A549 (cell line): ENCODE data around the gene CKS2.

ENCODE experiments used
- CTCF ChIP-seq: fragments of >200 bp; sonication (Bioruptor Twin); formaldehyde crosslinking; IDR thresholded peaks from 3 replicates; pipeline ENCODE4 v1.5.1; 2016
- RAD21 ChIP-seq, 2 experiments: fragments of >200 bp in 1 of 2; sonication (Bioruptor Twin) in 1 of 2; formaldehyde crosslinking in 1 of 2; IDR thresholded peaks in 1 of 2; conservative IDR thresholded peaks in 1 of 2; 2 replicates in 1 of 2; 3 replicates in 1 of 2; pipeline ENCODE4 v1.6.1; 2012 to 2018; ENCODE audit warnings: inconsistent platforms in 1 of 2
- TF ChIP-seq, protein P1 (sequence below): IDR thresholded peaks from 2 replicates; pipeline ENCODE4 v1.6.1; 2012
- TF ChIP-seq, protein P2 (sequence below): fragments of 200-600 bp; sonication (generic); IDR thresholded peaks from 2 replicates; pipeline ENCODE4 v1.6.1; 2016; ENCODE audit warnings: antibody characterized with exemption, mild to moderate bottlenecking, moderate library complexity

DNA sequence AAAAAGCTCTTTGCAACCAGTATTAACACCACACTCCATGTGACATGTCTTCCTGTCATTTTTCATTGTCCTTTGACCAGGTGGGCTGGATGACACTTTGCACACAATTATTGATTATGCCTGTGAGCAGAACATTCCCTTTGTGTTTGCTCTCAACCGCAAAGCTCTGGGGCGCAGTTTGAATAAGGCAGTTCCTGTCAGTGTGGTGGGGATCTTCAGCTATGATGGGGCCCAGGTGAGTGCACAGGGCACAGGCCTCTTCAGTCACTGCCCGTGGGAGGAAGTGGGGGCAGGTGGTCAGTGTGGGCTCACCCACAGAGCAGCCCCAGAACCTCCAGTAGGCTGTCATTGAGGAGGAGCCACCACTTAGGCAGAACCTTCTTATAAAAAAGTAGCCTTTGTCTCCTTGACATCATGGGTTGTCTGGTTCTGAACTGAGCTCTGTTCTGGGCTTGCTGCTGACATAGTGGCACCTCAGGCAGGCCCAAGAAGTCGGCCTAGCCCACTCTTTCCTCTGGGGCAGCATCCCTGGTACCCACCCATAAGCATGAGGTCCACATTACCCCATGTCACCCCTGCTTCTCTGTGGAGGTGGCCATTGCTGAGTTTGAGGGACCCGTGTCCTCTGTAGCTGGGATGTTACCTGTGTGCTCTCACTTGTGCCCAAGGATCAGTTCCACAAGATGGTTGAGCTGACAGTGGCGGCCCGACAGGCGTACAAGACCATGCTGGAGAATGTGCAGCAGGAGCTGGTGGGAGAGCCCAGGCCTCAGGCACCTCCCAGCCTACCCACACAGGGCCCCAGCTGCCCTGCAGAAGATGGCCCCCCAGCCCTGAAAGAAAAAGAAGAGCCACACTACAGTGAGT lies 46.6 kb downstream of the CKS2 start:
- TF ChIP-seq, protein P1, sequence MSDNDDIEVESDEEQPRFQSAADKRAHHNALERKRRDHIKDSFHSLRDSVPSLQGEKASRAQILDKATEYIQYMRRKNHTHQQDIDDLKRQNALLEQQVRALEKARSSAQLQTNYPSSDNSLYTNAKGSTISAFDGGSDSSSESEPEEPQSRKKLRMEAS = no peak
- TF ChIP-seq CTCF (no peak), RAD21 (conservative IDR thresholded peaks at IDR 0.05 in 1 of 2, IDR thresholded peaks at IDR 0.05 in 1 of 2) (no peak)
- TF ChIP-seq, protein P2, sequence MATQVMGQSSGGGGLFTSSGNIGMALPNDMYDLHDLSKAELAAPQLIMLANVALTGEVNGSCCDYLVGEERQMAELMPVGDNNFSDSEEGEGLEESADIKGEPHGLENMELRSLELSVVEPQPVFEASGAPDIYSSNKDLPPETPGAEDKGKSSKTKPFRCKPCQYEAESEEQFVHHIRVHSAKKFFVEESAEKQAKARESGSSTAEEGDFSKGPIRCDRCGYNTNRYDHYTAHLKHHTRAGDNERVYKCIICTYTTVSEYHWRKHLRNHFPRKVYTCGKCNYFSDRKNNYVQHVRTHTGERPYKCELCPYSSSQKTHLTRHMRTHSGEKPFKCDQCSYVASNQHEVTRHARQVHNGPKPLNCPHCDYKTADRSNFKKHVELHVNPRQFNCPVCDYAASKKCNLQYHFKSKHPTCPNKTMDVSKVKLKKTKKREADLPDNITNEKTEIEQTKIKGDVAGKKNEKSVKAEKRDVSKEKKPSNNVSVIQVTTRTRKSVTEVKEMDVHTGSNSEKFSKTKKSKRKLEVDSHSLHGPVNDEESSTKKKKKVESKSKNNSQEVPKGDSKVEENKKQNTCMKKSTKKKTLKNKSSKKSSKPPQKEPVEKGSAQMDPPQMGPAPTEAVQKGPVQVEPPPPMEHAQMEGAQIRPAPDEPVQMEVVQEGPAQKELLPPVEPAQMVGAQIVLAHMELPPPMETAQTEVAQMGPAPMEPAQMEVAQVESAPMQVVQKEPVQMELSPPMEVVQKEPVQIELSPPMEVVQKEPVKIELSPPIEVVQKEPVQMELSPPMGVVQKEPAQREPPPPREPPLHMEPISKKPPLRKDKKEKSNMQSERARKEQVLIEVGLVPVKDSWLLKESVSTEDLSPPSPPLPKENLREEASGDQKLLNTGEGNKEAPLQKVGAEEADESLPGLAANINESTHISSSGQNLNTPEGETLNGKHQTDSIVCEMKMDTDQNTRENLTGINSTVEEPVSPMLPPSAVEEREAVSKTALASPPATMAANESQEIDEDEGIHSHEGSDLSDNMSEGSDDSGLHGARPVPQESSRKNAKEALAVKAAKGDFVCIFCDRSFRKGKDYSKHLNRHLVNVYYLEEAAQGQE = no peak
